Breast epithelium (tissue), 3 donors: ENCODE measurements around the gene HDAC1.
"Not testable (repeated sequence)": the region's sequence is repeated elsewhere in the genome, so short reads cannot be mapped to it uniquely, and the experiment has no call there.

Experiments used
- CTCF ChIP-seq, 3 donors: fragments of 450-650 bp; IDR thresholded peaks; one replicate each; pipeline ENCODE4 v1.5.1; 2016 to 2017; ENCODE audit warnings: antibody characterized with exemption in 3 of 3, mild to moderate bottlenecking in 3 of 3, moderate library complexity in 3 of 3
- POLR2A ChIP-seq: fragments of 450-650 bp; IDR thresholded peaks from one replicate; pipeline ENCODE4 v1.6.1; 2016; ENCODE audit warnings: antibody characterized with exemption, mild to moderate bottlenecking, moderate library complexity
- POLR2AphosphoS5 ChIP-seq, 3 donors: sonication (generic); formaldehyde crosslinking; IDR thresholded peaks; one replicate each; pipeline ENCODE4 v1.6.1; 2017; ENCODE audit warnings: antibody characterized with exemption in 3 of 3

GRCh38 chr1:32263236-32263593 is 28.7 kb upstream of the HDAC1 start:
- not testable (repeated sequence) for TF ChIP-seq CTCF (IDR thresholded peaks at IDR 0.05); POLR2A; POLR2AphosphoS5 (IDR thresholded peaks at IDR 0.05)
